ENCODE measurements around the gene PRCC.

PRCC gene

GRCh38 chr1:156849151-156849496 is 81.8 kb downstream of the PRCC start:
- no peak overlapping the region for H3K4me3 ChIP-seq (ENCODE audit: low read depth, low read length)
- DNase-seq (ENCODE audit: low read depth) = no peak
- TF ChIP-seq CTCF (IDR thresholded peaks at IDR 0.05; ENCODE audit: insufficient read depth, low read depth, low read length, missing control alignments) = no peak

Data from GM12865 (cell line).